Measurements from ENCODE around the gene SACM1L.

SACM1L gene

DNA sequence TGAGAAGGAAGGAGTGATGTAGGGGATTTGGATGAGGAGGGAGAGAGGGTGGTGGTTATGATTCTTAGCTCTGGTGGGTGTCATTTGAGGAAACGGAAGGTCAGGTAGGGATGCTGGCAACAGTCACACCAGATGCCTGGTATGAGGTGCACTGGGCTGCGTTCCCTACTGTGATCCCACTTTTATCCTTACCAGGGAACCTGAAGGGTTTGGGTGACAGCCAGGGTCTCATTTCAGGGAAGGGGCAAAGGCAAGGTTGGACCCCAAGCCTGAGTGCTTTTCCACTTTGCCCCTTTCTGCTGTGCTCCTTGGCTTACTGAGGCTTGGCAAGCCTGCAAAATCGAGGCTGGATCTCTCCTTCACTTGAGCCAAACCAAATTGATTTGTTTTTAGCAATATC, 36.0 kb upstream of the SACM1L start:
- no peak for DNase-seq
- Histone ChIP-seq H3K4me3 (ENCODE audit: insufficient read depth, low read depth, low read length, poor library complexity, severe bottlenecking) (no peak overlapping the region), H3K27me3 (replicated peaks; ENCODE audit: control insufficient read depth, insufficient read depth, low read length, poor library complexity, severe bottlenecking) (no peaks in the 10 kb centered on the region), H3K9me3 (ENCODE audit: control insufficient read depth, low read length) (no peaks in the 10 kb centered on the region), H3K27ac (ENCODE audit: insufficient read depth, low read length, poor library complexity, severe bottlenecking) (no peak overlapping the region), H3K36me3 (ENCODE audit: control insufficient read depth, insufficient read depth, low read length) (no peaks in the 10 kb centered on the region), H3K4me1 (ENCODE audit: control insufficient read depth, insufficient read depth, low read length, poor library complexity, severe bottlenecking) (no peaks in the 10 kb centered on the region)

DNA sequence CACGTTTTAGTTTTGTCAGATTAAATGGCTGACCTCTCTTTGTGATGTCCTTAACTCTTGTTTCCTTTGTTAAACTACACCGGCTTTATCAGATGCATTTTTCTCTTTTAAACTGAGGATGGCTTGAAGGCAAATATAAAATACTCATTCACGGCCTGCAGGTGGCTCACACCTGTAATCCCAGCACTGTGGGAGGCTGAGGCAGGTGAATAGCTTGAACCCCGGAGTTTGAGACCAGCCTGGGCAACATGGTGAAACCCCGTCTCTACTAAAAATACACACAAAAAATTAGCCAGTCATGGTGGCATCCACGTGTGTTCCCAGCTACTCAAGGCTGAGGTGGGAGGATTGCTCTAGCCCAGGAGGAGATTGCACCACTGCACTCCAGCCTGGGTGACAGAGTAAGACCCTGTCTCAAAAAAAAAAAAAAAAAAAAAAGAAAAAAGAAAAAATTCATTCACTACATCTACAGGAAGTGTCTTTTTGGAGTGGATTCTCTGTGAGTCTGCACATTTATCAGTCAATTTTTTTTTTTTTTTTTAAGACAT, 34.7 kb upstream of the SACM1L start:
- no peak overlapping the region for H3K27ac ChIP-seq (ENCODE audit: insufficient read depth, low read length, poor library complexity, severe bottlenecking)
- no peak for DNase-seq
- H3K4me1 ChIP-seq (ENCODE audit: control insufficient read depth, insufficient read depth, low read length, poor library complexity, severe bottlenecking): no peaks in the 10 kb centered on the region
- H3K27me3 ChIP-seq (replicated peaks; ENCODE audit: control insufficient read depth, insufficient read depth, low read length, poor library complexity, severe bottlenecking): no peaks in the 10 kb centered on the region
- no peak overlapping the region for H3K4me3 ChIP-seq (ENCODE audit: insufficient read depth, low read depth, low read length, poor library complexity, severe bottlenecking)
- no peaks in the 10 kb centered on the region for H3K9me3 ChIP-seq (ENCODE audit: control insufficient read depth, low read length)
- no peaks in the 10 kb centered on the region for H3K36me3 ChIP-seq (ENCODE audit: control insufficient read depth, insufficient read depth, low read length)

DNA sequence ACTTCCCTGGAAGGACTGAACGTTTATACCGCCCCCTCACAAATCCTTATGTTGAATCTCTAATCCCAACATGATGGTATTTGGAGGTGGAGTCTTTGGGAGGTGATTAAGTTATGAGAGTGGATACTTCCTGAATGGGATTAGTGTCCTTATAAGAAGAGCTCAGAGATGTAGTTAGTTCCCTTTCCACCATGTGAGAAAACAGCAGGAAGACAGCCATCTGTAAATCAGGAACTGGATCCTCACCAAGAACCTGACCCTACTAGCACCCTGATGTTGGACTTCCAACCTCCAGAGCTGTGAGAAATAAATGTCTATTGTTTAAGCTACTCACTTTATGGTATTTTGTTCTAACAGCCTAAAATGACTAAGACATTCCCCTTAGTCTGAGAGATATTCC, 33.3 kb upstream of the SACM1L start:
- H3K27me3 ChIP-seq (replicated peaks; ENCODE audit: control insufficient read depth, insufficient read depth, low read length, poor library complexity, severe bottlenecking): no peaks in the 10 kb centered on the region
- no peaks in the 10 kb centered on the region for H3K4me1 ChIP-seq (ENCODE audit: control insufficient read depth, insufficient read depth, low read length, poor library complexity, severe bottlenecking)
- no peaks in the 10 kb centered on the region for H3K36me3 ChIP-seq (ENCODE audit: control insufficient read depth, insufficient read depth, low read length)
- no peak overlapping the region for H3K27ac ChIP-seq (ENCODE audit: insufficient read depth, low read length, poor library complexity, severe bottlenecking)
- H3K9me3 ChIP-seq (ENCODE audit: control insufficient read depth, low read length): no peaks in the 10 kb centered on the region
- no peak overlapping the region for H3K4me3 ChIP-seq (ENCODE audit: insufficient read depth, low read depth, low read length, poor library complexity, severe bottlenecking)
- DNase-seq: no peak

DNA sequence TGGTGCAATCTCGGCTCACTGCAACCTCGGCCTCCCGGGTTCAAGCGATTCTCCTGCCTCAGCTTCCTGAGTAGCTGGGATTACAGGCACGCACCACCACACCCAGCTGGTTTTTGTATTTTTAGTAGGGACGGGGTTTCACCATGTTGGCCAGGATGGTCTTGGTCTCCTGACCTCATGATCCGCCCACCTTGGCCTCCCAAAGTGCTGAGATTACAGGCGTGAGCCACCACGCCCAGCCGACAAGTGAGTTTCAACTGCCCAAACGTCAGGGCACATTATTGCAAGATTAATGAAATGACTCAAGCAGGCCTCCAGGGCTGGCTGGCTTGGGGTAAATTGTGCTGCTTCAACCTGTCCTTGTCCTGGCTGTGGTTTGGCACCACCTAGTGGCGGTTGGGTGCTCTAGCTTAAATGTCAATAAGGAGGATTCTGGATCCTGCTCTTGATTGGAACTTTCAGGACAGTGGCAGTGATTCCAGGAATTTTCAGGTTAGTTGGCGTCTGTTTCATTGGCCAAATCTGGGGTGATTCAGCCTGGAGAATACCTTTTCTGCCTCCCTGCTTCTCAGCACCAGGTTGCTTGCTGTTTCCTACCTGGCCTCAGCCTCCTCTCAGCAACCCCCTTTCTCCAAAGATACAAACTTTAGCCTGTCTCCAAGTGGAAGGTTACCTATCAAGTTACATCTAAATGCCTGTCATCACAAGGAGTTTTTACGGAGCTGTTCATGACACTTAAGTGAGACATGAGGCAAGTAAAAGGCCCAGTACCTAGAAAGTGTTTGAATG, 32.4 kb upstream of the SACM1L start:
- H3K27me3 ChIP-seq (replicated peaks; ENCODE audit: control insufficient read depth, insufficient read depth, low read length, poor library complexity, severe bottlenecking): no peaks in the 10 kb centered on the region
- peak; percentile 56 to 75 (median 62) for DNase-seq
- H3K4me1 ChIP-seq (ENCODE audit: control insufficient read depth, insufficient read depth, low read length, poor library complexity, severe bottlenecking): no peaks in the 10 kb centered on the region
- no peak overlapping the region for H3K4me3 ChIP-seq (ENCODE audit: insufficient read depth, low read depth, low read length, poor library complexity, severe bottlenecking)
- no peaks in the 10 kb centered on the region for H3K9me3 ChIP-seq (ENCODE audit: control insufficient read depth, low read length)
- H3K36me3 ChIP-seq (ENCODE audit: control insufficient read depth, insufficient read depth, low read length): no peaks in the 10 kb centered on the region
- no peak overlapping the region for H3K27ac ChIP-seq (ENCODE audit: insufficient read depth, low read length, poor library complexity, severe bottlenecking)

DNA sequence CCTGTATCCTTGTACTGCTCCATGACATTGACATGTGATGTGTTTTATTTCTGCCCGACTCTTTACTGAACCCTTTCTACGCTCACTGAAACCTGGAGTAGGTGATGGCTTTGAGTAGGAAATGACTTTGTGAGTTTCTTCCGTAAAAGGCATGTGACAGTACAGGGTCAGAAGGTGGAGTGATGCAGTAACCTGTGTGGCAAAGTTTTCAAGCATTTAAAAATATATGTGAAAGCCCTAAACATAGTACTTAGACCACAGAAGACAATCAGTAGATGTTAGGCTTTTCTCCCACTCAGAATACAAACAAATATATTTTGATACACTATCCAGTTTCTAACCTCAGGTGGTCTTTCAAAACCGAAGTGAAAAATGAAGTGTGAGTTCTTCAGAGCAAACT, 31.3 kb upstream of the SACM1L start:
- DNase-seq: no peak
- Histone ChIP-seq H3K36me3 (ENCODE audit: control insufficient read depth, insufficient read depth, low read length) (no peaks in the 10 kb centered on the region), H3K27ac (ENCODE audit: insufficient read depth, low read length, poor library complexity, severe bottlenecking) (no peak overlapping the region), H3K9me3 (ENCODE audit: control insufficient read depth, low read length) (no peaks in the 10 kb centered on the region), H3K27me3 (replicated peaks; ENCODE audit: control insufficient read depth, insufficient read depth, low read length, poor library complexity, severe bottlenecking) (no peaks in the 10 kb centered on the region), H3K4me3 (ENCODE audit: insufficient read depth, low read depth, low read length, poor library complexity, severe bottlenecking) (no peak overlapping the region), H3K4me1 (ENCODE audit: control insufficient read depth, insufficient read depth, low read length, poor library complexity, severe bottlenecking) (no peaks in the 10 kb centered on the region)

DNA sequence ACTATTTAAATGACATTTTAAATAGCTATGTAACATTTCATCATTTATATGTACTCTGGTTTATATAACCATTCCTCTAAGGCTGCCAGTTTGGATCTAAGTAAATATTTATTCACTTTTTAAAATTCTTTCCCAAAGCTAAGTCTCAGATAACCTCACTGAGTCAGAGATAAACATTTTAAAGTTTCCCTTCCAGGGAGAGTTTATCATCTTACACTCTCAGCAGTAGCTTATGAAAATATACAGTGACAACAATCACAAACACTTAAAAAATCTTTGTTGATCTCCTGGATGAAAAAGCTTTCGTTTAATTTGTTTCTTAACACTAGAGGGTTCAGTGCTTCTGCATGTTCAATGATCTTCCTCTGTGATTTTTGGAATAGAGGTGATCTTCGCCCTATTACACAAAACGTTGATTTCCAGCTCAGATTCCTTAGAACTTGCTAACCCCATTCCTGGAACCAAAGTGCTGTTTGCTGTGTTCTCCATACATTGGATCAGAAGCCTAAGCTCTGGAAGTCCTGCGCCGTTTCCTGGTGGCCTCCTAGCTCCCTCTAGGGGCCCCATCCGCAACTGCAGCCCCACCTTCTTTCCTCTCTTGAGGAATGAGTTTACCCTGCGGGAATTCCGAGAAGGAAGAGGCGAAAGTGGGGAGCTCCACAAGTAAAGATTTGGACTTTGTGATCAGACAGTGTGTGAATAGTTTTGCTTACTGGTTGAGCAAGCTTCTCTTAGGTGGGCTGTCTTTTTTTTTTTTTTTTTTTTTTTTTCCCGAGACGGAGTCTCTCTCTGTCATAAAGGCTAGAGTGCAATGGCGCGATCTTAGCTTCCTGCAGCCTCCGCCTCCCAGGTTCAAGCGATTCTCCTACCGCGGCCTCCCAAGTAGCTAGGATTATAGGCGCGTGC, 29.3 kb upstream of the SACM1L start:
- H3K4me1 ChIP-seq (ENCODE audit: control insufficient read depth, insufficient read depth, low read length, poor library complexity, severe bottlenecking): peaks cover 5% of the 10 kb centered on the region
- H3K27ac ChIP-seq (ENCODE audit: insufficient read depth, low read length, poor library complexity, severe bottlenecking): no peak overlapping the region
- no peaks in the 10 kb centered on the region for H3K9me3 ChIP-seq (ENCODE audit: control insufficient read depth, low read length)
- H3K36me3 ChIP-seq (ENCODE audit: control insufficient read depth, insufficient read depth, low read length): no peaks in the 10 kb centered on the region
- no peaks in the 10 kb centered on the region for H3K27me3 ChIP-seq (replicated peaks; ENCODE audit: control insufficient read depth, insufficient read depth, low read length, poor library complexity, severe bottlenecking)
- peak in 2 of 3 donors; percentile 11 to 45 for DNase-seq
- no peak overlapping the region for H3K4me3 ChIP-seq (ENCODE audit: insufficient read depth, low read depth, low read length, poor library complexity, severe bottlenecking)

DNA sequence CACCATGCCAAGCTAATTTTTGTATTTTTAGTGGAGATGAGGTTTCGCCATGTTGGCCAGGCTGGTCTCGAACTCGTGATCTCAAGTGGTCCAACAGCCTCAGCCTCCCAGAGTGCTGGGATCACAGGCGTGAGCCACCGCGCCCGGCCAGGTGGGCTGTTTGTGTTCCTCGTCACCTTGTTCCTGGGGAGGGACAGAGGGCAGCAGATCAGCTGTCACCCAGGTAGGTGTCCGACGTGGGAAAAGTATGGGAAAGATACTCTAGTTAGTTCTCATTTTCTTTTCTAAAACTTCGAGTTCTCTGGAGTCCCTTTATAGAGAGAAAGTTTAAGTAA, 28.7 kb upstream of the SACM1L start:
- DNase-seq: no peak
- no peaks in the 10 kb centered on the region for H3K27me3 ChIP-seq (replicated peaks; ENCODE audit: control insufficient read depth, insufficient read depth, low read length, poor library complexity, severe bottlenecking)
- H3K4me3 ChIP-seq (ENCODE audit: insufficient read depth, low read depth, low read length, poor library complexity, severe bottlenecking): no peak overlapping the region
- no peaks in the 10 kb centered on the region for H3K9me3 ChIP-seq (ENCODE audit: control insufficient read depth, low read length)
- peaks cover 9% of the 10 kb centered on the region for H3K4me1 ChIP-seq (ENCODE audit: control insufficient read depth, insufficient read depth, low read length, poor library complexity, severe bottlenecking)
- no peaks in the 10 kb centered on the region for H3K36me3 ChIP-seq (ENCODE audit: control insufficient read depth, insufficient read depth, low read length)
- no peak overlapping the region for H3K27ac ChIP-seq (ENCODE audit: insufficient read depth, low read length, poor library complexity, severe bottlenecking)

DNA sequence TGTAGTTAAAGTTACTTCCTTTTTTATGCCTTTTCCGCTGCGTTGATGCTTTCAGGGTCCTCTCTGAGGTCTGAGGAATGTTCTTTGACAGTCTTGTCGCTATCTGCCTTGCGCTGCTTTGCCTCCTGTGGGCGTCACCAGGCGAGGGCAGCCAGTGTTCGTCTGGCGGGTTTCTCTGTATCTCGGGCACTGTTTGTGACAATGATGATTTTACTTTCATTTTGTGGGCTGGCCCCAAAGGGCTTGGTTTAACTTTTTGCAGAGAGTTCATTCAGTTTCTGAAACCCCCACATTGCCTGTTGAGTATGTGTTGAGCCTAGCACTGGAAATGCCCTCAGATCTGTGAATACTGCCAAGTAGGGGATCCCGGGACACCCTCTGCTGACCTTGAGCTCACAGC, 24.6 kb upstream of the SACM1L start:
- H3K9me3 ChIP-seq (ENCODE audit: control insufficient read depth, low read length): no peaks in the 10 kb centered on the region
- peak; percentile 34 to 56 (median 48) for DNase-seq
- H3K36me3 ChIP-seq (ENCODE audit: control insufficient read depth, insufficient read depth, low read length): peaks cover 8% of the 10 kb centered on the region
- H3K27me3 ChIP-seq (replicated peaks; ENCODE audit: control insufficient read depth, insufficient read depth, low read length, poor library complexity, severe bottlenecking): no peaks in the 10 kb centered on the region
- peak overlapping the region; percentile 64 for H3K4me3 ChIP-seq (ENCODE audit: insufficient read depth, low read depth, low read length, poor library complexity, severe bottlenecking)
- H3K4me1 ChIP-seq (ENCODE audit: control insufficient read depth, insufficient read depth, low read length, poor library complexity, severe bottlenecking): peaks cover 14% of the 10 kb centered on the region
- H3K27ac ChIP-seq (ENCODE audit: insufficient read depth, low read length, poor library complexity, severe bottlenecking): peak overlapping the region; percentile 70

DNA sequence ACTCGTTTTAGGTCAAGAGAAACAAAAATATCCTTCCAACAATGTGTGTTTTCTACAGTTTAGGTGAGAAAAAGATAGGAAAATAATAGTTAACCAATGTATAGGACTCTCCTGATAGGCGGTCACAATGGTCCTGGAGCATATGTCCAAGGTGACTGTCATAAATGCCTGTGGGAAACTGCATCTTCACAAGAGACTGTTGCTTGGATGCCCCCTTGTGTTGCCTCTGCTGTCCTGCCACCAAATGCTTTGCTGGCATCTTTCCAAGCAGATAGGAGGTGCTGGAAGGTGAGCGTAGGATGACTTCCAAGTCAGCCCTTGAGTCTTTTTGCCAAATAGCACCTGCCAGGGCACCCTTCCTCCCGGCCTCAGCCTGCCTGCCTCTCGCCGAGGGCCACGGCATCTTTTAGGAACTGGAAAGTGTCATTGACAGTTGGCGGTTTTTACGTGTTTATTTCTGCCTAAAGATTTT, 24.1 kb upstream of the SACM1L start:
- H3K27ac ChIP-seq (ENCODE audit: insufficient read depth, low read length, poor library complexity, severe bottlenecking): peak overlapping the region; percentile 70
- H3K9me3 ChIP-seq (ENCODE audit: control insufficient read depth, low read length): no peaks in the 10 kb centered on the region
- H3K27me3 ChIP-seq (replicated peaks; ENCODE audit: control insufficient read depth, insufficient read depth, low read length, poor library complexity, severe bottlenecking): no peaks in the 10 kb centered on the region
- DNase-seq: peak; percentile 39 to 62 (median 53)
- H3K4me1 ChIP-seq (ENCODE audit: control insufficient read depth, insufficient read depth, low read length, poor library complexity, severe bottlenecking): peaks cover 14% of the 10 kb centered on the region
- H3K36me3 ChIP-seq (ENCODE audit: control insufficient read depth, insufficient read depth, low read length): peaks cover 8% of the 10 kb centered on the region
- H3K4me3 ChIP-seq (ENCODE audit: insufficient read depth, low read depth, low read length, poor library complexity, severe bottlenecking): peak overlapping the region; percentile 64

Measured in effector memory CD4-positive, alpha-beta T cell (primary cell).